ENCODE measurements around the gene PRUNE1.

The PRUNE1 gene

DNA sequence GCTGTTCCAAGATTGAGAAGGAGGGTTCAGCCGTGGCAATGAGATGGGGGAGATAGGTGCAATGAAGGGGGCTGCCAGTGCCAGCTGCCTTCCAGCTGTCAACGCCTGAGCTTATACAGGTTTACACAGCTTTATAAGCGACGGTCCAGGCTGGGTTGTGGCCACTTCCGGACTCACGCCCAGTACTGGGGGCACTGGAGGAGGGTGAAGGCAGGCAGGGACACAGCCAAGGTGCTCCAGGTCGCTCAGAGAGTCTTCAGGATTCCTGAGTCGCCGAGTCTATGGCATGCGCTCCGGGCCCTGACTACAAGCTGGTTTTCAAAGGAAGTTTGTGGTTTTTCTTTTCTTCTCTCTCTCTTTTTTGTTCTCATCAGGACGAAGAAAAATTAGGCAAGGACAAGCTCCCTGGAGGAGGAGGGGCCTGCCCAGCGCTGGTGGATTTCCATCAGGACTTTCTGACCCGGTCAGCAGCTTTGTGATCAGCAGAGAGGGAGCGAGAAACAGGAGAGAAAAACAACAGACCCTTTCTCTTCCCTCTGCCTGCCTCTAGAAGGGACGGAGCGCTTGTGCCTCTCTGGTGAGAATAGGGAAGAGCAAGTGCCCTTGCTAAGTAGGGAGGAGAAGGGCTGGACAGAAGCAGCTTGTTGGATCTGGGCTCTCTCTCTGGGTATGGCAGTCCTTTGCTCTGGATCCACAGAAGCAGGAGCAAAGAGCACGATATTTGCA, 1.8 kb upstream of the PRUNE1 start, which contains the start of gene MINDY1:
MINDY1 (minus strand) TSS at position 576 of the 726 bp plus-strand sequence. CDS start 4,285 bp downstream, outside the sequence.
- peak; percentile 82 for DNase-seq (ENCODE audit: low read depth)

DNA sequence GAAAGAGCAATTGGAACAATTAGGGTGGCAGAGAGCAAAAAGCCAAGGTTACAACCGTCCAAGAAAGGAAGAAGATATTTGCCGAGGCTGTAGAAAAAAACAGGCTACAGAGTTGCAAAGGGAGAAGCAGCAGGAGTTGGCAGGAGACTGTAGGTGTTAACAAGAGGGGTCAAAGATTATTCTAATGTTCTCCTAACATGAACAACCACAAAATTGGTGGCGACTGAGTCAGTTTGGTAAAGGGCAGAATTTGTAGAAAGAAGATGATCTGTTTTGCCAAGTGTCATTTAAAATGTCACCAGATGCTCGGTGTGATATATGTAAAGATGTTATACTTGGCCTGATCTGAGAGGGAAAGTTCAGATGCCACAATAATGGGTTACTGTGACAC, 401 bp upstream of the PRUNE1 start:
- no peak for DNase-seq (ENCODE audit: low read depth)

DNA sequence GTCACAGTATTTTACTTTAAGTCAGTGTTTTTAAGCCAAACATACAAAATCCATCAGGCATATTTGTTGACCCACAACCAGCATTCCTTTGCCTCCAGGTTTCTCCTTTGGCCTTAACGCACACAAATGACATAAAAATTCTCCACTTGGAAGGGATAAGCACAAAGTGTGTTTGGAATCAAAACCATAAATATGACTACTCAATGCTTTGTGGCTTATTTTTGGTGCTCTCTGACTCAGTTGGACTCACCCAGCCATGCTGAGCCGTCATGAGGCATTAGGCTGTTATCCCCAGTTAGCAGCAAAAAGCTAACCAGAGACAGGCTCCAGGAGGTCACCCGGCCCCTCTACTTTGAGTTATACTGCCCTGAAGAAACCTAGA, 948 bp downstream of the PRUNE1 start:
- no peak for DNase-seq (ENCODE audit: low read depth)

DNA sequence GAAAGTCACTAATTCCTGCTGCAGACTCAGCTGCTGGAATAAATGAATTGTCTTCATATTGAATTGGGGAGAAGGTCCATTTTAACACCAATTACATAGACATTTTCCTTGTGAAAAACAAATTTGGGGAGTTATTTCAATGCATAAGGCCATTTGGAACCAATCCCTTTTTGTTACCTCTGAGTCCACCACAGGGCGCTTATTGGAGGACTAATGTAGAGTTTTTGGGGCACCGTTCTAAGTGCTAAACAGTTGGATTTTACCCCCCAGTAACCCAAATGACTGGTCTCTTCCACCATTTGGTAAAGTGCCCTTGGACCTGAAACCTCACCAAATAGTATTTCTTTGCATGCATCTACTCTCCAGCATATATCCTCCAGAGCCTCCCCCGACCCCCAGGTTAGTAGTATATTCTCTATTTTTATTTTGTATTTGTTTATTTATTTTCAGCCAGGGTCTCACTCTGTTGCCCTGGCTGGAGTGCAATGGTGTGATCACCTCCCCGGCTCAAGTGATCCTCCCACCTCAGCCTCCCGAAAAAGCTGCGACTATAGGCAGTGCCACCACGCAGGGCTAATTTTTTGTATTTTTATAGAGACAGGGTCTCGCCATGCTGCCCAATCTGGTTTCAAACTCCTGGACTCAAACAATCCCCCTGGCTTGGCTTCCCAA, 1.6 kb downstream of the PRUNE1 start:
- DNase-seq (ENCODE audit: low read depth), result no peak

DNA sequence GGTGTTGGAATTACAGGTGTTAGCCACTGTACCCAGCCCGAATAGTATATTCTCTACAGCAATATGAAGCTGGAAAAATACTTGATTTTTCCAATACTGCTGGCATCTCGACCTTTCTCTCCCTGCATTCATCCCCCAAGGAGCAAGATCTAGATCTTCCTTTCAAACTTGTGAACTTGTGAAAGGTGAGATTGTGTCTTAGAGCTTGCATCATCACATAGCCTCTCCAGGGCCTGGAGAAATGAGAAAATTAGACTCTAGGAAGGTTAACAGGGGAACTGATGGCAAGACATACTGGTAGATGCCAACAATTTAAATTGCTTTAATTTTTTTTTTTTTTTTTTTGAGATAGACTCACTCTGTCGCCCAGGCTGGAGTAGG, 2.1 kb downstream of the PRUNE1 start:
- DNase-seq (ENCODE audit: low read depth), result no peak

DNA sequence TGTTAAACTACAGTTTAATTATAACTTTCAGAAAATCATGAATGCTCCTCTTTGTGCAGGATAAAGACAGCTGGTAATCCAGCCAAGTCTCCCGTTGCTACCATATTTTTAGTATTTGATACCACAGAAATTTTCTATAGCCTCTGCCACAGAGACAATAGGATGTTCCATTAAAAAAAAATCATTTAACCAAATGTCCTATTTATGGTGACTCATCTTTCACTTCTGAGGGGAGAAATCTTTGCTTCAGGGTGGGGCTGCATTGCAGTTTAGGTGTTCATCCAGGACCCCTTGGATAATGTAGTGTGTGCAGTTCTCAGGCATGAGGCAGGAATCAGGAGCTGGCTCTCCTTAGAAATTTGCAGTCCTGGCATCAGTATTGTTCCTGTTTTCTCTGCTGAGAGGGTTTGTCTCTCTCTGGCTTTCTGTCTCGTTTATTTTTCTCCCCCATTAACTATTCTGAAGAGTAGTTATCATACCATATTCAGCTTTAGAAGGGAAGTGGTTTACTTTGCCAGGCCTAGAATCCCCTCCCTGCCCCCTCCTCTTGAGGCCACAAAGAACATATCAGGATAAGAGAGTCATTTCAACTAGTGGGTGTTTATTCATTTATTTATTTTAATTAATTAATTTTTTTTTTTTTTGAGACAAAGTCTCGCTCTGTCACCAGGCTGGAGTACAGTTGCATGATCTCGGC, 3.1 kb downstream of the PRUNE1 start:
- no peak for DNase-seq (ENCODE audit: low read depth)

DNA sequence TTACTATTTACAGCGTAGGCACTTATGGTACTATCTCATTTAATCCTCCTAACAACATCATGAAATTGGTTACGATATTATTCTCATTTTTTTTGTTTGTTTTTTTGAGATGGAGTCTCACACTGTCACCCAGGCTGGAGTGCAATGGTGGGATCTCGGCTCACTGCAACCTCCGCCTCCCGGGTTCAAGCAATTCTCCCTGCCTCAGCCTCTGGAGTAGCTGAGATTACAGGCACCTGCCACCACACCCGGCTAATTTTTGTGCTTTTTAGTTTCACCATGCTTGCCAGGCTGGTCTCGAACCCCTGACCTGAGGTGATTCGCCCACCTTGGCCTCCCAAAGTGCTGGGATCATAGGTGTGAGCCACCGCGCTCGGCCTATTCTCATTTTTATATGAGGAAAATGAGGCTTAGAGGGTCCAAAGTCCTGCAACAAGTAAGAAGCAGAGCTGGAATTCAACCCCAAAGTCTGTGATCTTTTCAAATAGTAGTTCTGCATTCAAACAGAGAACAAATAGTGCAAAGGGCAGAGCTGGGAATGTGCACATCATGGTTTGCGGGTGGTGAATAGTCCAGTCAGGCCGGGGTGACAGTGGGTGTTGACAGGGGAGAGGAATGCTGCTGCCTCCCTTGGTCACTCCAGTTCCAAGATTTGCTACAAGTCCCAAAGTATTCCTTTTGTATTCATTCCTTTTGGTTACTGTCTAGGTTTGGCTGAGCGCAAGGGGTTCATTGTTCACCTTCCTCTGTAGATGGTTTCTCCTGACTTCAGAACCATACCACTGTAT, 4.6 kb downstream of the PRUNE1 start:
- no peak for DNase-seq (ENCODE audit: low read depth)

DNA sequence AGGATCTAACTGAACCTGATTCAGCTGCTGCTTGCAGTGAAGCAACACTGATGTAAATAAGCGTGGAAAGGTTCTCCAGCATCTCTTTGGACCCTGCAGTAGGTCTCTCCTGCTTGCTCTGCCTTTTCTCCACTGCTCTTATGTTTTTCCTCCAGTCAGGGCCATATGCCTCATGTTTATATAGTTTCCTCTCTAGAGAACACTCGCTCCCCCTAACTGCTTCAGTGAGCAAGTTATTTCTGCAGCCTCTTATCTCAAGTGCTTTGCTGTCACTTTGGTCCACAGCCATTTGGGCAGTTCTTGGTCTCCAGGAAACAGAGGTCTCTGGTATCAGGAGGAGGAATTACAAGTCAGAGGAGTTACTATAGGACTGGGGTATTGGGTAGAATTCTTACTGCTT, 5.3 kb downstream of the PRUNE1 start:
- no peak for DNase-seq (ENCODE audit: low read depth)

DNA sequence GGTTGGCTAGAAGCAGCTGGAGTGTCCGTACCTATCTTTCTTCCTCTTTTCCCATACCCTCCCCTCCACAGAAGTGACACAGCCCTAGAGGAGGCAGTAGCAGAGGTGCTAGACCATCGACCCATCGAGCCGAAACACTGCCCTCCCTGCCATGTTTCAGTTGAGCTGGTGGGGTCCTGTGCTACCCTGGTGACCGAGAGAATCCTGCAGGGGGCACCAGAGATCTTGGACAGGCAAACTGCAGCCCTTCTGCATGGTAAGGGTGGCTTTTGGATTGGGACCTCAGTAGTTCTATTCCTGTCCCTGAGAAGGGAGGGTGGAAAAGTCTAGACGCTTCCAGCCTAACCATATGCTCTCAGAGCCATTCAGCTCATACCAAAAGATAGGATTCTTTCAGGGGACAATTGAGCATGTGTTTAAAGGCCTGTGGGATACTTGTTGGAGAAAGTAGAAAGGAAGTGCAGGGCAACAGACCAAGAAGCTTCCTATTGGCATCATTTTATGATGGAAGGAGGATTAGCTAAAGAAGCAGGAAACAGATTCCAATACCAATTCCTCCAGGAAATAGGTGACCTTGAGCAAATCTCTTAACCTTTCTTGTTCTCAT, 16.4 kb downstream of the PRUNE1 start:
- DNase-seq (ENCODE audit: low read depth), result peak; percentile 40

DNA sequence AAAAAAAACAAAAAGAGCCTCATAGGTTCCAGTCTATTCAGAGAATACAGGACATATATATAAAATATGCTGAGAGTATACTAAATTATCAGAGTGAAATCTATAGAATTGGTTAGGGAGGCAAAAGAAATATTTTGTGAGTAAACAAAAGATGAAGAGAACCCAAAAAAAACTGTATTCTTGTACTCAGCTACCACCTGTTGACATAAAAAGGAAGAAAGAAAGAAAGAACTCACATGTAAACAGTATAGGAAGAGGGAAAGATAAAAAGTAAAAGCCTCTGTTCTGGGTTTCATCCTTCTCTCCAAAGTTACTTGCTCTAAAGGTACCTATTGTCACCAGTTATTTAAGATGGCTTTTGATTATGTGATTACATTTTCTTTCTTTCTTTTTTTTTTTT, 18.2 kb downstream of the PRUNE1 start:
- DNase-seq (ENCODE audit: low read depth), result no peak

DNA sequence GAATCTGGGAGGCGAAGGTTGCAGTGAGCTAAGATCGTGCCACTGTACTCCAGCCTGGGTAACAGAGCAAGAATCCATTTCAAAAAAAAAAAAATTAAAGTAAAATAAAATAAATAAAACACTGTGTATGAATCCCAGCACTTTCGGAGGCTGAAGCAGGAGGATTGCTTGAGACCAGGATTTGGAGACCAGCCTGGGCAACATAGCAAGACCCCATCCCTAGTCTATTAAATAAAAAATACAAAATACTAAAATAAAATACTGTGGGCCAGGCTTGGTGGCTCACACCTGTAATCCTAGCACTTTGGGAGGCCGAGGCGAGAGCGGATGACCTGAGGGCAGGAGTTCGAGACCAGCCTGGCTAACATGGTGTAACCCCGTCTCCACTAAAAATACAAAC, 23.9 kb downstream of the PRUNE1 start:
- DNase-seq (ENCODE audit: low read depth), result no peak

DNA sequence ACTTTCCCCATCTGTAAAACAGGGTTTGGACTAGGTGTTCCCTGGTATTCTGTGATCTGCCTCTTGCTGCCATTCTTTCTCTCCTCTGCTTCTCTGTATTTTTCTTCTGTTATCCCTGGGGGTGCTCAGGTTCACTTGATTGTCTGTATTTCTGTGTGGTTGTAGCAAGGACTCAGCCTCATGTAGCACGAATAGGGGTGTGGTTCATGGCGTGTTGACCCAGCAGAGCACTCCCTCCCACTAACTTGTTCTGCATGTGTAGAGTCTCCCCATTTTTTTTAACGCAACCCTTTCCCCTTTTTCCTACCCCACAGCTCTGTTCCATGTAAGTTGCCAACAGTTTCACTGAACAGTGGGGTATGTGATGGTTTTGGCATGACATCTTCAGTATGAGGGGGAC, 26.9 kb downstream of the PRUNE1 start:
- DNase-seq (ENCODE audit: low read depth), result no peak

DNA sequence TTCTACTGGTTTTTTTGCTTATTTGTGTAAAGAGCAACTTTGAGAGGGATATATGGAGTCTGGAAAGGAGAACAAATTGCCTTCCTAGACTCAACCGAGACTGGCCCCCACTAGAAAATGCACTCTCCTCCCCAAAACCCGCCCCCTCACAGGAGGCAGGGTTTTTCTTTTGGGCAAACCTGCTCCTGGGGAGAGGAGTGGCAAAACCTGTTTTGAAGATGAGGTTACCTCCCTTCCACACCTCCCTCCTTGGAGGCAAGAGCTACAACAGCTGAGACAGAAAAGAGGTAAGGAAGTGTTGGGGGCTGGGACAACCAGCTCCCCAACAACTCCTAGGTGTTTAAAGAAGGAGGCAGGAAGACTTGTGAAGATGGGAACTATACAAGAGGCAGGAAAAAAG, 28.1 kb downstream of the PRUNE1 start, which contains the start of gene BNIPL:
BNIPL (plus strand) TSS at position 231 of the 400 bp plus-strand sequence; CDS start at position 371, 140 bp downstream.
- no peak for DNase-seq (ENCODE audit: low read depth)

DNA sequence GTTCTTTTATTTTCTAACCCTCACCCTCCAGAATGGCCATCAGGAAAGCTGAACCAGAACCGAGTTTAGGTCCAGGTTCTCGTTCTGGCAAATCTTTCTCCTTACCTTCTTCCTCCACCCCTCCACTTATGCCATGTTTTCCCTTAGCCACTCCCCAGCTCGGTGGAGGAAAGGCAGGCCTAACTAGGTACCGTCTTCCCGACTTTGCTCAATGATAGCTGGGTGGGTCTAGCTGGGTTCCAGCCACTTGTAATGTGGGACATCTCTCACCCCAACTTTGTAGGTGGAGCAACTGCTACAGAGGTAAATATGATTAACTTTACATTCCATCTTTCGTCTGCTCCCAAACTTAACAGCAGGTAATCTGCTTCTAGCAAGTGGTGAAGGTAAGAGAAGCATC, 28.8 kb downstream of the PRUNE1 start:
- DNase-seq (ENCODE audit: low read depth), result no peak

DNA sequence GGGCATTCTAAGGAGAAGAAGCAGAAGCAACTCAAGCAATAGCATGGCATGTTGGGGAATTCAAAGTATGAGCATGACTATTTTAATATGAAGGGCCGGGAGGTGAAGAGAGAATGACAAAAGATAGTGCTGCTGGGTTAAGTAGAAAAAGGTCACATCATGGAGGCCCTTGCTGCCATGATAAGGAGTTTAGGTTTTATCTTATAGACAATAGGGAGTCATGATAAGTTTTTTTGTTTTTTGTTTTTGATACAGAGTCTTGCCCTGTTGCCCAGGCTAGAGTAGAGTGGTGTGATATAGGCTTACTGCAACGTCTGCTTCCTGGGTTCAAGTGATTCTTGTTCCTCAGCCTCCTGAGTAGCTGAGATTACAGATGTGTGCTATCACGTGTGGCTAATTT, 31.3 kb downstream of the PRUNE1 start:
- DNase-seq (ENCODE audit: low read depth), result no peak

DNA sequence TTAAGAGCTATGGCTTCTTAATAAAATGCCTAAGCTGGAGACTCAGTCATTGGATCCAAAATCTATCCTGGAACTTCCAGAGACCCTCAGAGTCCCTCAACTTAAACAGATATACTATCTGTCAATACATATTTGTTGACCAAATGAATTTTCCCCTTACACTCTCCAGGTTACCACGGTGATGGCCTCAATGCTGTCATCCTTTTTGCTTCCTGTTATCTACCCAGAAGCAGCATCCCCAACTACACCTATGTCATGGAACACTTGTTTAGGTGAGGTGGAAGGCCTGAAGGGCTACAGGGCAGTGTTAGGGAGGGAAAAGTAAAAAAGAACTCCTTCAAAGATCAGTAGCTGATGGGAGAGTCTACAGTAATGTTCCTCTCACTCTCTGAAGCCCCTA, 34.9 kb downstream of the PRUNE1 start:
- DNase-seq (ENCODE audit: low read depth), result no peak

DNA sequence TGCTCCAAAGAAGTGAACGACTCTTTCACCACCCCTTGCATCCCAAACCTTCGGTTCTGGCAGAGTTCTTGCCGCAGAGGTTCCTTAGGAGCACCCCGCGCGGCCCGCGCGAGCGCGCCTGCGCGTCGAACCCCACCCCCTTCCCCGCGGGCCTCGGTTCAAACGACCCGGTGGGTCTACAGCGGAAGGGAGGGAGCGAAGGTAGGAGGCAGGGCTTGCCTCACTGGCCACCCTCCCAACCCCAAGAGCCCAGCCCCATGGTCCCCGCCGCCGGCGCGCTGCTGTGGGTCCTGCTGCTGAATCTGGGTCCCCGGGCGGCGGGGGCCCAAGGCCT, 39.3 kb downstream of the PRUNE1 start, which contains the start of gene C1orf56:
C1orf56 (plus strand) TSS at position 161 of the 334 bp plus-strand sequence; CDS start at position 258, 97 bp downstream.
- no peak for DNase-seq (ENCODE audit: low read depth)

DNA sequence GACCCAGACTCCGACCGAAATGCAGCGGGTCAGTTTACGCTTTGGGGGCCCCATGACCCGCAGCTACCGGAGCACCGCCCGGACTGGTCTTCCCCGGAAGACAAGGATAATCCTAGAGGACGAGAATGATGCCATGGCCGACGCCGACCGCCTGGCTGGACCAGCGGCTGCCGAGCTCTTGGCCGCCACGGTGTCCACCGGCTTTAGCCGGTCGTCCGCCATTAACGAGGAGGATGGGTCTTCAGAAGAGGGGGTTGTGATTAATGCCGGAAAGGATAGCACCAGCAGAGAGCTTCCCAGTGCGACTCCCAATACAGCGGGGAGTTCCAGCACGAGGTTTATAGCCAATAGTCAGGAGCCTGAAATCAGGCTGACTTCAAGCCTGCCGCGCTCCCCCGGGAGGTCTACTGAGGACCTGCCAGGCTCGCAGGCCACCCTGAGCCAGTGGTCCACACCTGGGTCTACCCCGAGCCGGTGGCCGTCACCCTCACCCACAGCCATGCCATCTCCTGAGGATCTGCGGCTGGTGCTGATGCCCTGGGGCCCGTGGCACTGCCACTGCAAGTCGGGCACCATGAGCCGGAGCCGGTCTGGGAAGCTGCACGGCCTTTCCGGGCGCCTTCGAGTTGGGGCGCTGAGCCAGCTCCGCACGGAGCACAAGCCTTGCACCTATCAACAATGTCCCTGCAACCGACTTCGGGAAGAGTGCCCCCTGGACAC, 39.8 kb downstream of the PRUNE1 start:
- DNase-seq (ENCODE audit: low read depth), result no peak

DNA sequence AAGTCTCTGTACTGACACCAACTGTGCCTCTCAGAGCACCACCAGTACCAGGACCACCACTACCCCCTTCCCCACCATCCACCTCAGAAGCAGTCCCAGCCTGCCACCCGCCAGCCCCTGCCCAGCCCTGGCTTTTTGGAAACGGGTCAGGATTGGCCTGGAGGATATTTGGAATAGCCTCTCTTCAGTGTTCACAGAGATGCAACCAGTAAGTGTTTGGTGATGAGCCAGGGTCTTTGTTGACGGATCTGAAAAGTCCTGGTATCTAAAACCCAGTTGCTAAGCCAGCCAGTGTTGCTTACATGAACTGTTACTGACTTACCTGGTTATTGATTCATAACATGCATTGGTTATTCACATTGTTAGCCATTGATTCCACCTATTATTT, 40.4 kb downstream of the PRUNE1 start:
- no peak for DNase-seq (ENCODE audit: low read depth)

DNA sequence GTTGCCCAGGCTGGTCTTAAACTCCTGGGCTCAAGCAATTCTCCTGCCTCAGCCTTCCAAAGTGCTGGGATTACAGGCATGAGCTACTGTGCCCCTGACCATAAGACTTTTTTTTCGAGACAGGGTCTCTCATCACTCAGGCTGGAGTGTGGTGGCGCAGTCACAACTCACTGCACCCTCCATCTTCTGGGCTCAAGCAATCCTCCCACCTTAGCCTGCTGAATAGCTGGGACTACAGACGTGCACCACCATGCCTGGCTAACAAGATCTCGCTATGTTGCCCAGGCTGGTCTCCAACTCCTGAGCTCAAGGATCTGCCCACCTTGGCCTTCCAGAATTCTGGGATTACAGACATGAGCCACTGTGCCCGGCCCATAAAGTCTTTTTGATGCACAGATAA, 41.2 kb downstream of the PRUNE1 start:
- DNase-seq (ENCODE audit: low read depth), result no peak

DNA sequence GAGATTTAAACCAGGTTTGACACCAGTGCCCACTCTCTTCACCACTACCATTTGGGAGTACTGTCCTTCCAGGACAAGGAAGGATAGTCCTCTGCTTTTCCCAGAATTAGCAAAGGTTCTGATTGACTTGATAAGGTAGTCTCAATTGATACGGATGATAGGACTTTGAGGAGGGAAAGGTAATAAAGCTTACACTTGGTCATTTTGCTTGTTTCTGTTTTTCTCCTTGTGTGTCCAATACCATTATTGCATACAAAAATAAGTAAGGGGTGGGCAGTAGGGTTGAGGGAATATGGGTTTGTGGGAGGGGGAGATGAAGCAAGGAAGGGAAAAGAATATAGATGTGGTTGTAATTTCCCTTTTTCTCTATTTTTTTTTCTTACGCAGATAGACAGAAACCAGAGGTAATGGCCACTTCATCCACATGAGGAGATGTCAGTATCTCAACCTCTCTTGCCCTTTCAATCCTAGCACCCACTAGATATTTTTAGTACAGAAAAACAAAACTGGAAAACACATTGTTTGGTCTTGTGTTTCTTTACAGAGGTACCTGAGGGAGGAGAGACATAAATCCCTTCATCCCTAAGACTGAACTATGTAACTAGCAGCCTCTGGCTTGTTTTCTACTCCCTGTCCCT, 41.9 kb downstream of the PRUNE1 start:
- DNase-seq (ENCODE audit: low read depth), result no peak

Measured in stromal cell of bone marrow (primary cell).